ENCODE results near the gene RAB11FIP3. TPM values are rescaled to one million over a fixed set of nuclear protein-coding genes. Genes with fewer than 3 reads are reported as not detected.

Gene RAB11FIP3
- total RNA-seq, 1 donor from 2014 or later, result 44.1 TPM

DNA sequence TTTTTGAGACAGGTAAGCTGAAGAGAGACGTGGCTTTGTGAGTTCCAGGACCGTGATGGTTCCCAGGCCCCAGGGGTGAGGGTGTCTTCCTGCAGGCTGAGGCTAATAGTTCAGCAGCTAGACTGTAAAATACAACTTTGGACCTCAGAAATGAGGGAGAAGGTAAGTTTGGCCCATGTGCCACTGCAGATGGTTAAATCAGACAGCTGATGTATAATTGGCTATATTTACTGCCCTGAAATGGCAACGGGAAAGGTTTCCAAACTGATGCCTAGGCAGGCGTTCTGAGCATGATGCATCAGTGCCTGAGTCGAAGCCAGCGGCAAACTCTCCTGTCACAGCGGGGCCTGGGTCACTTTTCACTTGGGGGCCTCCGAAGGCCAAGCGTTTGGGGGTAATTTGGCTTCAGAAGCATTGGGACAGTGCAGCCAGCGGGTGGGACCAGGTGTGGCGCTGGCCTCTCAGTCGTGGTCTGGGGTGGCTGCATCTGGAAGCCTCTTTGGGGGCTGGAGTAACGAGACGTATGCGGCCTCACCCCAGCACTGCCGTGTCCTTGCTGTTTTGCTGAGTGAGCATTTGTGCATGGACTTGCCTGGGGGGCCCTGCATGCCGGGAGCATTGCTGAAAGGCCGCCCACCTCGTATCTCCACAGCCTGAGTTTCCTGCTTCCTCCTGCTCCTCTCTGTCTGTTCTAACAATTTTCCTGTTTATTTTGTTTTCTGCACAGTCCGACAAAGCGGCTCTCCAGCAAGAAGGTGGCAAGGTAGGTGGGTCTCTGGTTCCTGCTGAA lies 70.8 kb downstream of the RAB11FIP3 start:
- TF ChIP-seq, protein P1, sequence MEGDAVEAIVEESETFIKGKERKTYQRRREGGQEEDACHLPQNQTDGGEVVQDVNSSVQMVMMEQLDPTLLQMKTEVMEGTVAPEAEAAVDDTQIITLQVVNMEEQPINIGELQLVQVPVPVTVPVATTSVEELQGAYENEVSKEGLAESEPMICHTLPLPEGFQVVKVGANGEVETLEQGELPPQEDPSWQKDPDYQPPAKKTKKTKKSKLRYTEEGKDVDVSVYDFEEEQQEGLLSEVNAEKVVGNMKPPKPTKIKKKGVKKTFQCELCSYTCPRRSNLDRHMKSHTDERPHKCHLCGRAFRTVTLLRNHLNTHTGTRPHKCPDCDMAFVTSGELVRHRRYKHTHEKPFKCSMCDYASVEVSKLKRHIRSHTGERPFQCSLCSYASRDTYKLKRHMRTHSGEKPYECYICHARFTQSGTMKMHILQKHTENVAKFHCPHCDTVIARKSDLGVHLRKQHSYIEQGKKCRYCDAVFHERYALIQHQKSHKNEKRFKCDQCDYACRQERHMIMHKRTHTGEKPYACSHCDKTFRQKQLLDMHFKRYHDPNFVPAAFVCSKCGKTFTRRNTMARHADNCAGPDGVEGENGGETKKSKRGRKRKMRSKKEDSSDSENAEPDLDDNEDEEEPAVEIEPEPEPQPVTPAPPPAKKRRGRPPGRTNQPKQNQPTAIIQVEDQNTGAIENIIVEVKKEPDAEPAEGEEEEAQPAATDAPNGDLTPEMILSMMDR (IDR thresholded peaks at IDR 0.05), result no peak
- Histone ChIP-seq H3K27me3 (no peaks in the 10 kb centered on the region), H3K9me3 (no peaks in the 10 kb centered on the region), H3K36me3 (peaks cover 5% of the 10 kb centered on the region), H3K4me1 (no peaks in the 10 kb centered on the region), H3K4me3 (no peak overlapping the region), H3K27ac (no peak overlapping the region)
- intact Hi-C loops (cut with DNase I), result no loop called here
- DNase-seq, result no peak
- ATAC-seq, result no peak

DNA sequence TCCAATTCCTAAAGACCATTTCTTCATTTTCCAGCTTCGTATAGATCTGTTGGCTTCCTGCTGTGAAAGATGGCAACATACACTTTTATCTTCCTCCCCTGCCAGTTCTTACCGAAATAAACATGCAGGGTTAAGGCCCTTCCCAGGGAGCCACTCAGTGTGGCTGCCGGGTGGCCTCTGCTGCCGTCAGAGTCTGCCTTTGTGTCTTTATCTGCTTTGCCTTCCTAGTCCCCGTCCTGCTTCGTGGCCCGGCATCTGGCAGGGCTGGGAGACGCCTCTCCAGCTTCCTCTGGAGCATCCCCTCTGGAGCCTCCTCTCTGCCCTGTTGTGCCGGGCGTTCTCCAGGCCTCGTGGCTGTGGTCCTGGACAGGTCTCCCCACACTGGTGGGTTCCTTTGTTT lies 71.8 kb downstream of the RAB11FIP3 start:
- intact Hi-C loops (cut with DNase I), result no loop called here

DNA sequence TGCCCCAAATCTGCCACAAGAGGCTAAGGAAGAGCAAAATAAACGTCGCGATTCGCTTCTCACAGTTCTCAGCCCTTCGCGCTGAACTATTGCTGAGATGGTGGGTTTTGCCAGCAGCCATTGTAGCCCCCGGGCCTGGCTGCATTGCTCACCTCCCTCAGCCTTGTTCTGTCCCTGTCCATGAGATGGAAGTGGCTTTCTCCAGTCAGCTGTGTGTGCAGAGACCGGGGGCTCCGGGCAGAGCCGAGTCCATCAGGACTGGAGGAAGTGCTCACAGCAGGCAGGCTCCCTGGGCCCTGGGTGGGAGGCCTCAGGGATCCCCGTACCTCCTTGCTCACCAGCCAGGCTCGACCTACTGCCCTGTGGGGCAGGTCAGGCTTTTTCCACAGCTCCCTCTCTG lies 74.5 kb downstream of the RAB11FIP3 start:
- no peak for DNase-seq
- ATAC-seq, result peak; percentile 22

More for the DNA sequence above, 71.8 kb downstream of the RAB11FIP3 start:
- no peak for ATAC-seq
- TF ChIP-seq, protein P1 (IDR thresholded peaks at IDR 0.05), result no peak
- no peaks in the 10 kb centered on the region for H3K27me3 ChIP-seq
- H3K4me3 ChIP-seq, result no peak overlapping the region
- no peaks in the 10 kb centered on the region for H3K9me3 ChIP-seq
- peaks cover 5% of the 10 kb centered on the region for H3K36me3 ChIP-seq
- no peaks in the 10 kb centered on the region for H3K4me1 ChIP-seq
- H3K27ac ChIP-seq, result no peak overlapping the region
- DNase-seq, result no peak

DNA sequence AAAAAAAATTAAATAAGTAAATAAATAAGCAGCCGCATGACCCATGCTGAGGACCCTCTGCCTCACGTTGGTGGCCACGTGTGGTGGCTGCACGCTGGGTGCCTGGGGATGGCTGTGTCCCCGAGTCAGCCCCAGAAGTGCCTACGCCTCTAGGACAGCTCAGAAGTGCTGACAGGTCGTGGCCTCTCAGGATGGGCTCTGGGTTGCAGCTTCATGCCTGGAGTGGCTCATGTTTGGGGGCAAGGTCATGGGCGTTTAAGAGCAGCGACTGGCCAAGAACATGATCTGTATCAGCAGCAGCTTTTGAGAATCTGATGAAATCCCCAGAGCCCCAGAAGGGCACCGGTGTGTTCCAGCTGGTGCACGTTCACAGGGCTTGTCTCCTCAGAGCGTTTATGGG lies 75.3 kb downstream of the RAB11FIP3 start:
- TF ChIP-seq, protein P1 (IDR thresholded peaks at IDR 0.05), result no peak
- H3K4me3 ChIP-seq, result no peak overlapping the region
- no peaks in the 10 kb centered on the region for H3K4me1 ChIP-seq
- no peaks in the 10 kb centered on the region for H3K9me3 ChIP-seq
- ATAC-seq, result no peak
- H3K36me3 ChIP-seq, result peaks cover 5% of the 10 kb centered on the region
- no peak for DNase-seq
- H3K27ac ChIP-seq, result no peak overlapping the region
- no peaks in the 10 kb centered on the region for H3K27me3 ChIP-seq
- intact Hi-C loops (cut with DNase I), result no loop called here

More for the DNA sequence above, 74.5 kb downstream of the RAB11FIP3 start:
- peaks cover 5% of the 10 kb centered on the region for H3K36me3 ChIP-seq
- no peaks in the 10 kb centered on the region for H3K9me3 ChIP-seq
- H3K27me3 ChIP-seq, result no peaks in the 10 kb centered on the region
- TF ChIP-seq, protein P1 (IDR thresholded peaks at IDR 0.05), result no peak
- intact Hi-C loops (cut with DNase I), result no loop called here
- no peak overlapping the region for H3K27ac ChIP-seq
- H3K4me1 ChIP-seq, result no peaks in the 10 kb centered on the region
- no peak overlapping the region for H3K4me3 ChIP-seq

DNA sequence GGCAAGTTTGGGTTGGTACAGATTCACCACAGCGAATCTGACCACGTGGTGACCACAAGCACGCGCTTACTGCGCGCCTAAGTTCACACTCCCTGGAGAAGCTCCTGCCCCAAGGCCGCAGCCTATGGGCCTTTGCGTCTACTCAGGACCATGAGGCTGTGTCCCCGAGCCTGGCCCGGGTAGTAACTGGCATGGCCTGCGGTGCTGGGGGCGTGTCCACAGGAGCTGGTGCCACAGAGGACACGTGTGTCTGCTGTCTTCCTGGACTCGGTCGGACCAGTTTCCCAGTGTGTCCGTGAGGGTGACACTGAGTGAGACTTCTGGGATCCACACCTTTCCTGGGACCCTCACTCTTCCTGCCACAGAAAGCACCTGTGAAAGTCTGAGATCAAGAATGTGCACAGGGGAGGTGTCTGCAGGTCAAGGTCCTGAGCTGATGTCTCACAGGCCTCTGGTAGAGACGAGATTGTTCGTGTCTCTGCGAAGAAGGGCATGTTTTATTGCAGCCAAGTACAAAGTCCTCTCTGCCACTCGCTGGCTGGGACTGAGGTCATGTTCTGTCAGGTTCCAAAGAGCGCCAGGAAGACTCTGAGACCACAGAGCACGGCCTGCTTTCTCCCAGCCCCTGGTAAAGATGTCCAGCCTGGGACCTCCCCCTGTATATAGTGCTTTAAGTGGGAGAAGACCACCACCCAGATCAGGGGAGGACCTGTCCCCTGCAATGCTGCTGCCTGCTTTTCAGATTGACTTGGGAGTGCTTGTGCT lies 76.9 kb downstream of the RAB11FIP3 start:
- TF ChIP-seq, protein P1 (IDR thresholded peaks at IDR 0.05), result no peak
- no peak overlapping the region for H3K4me3 ChIP-seq
- ATAC-seq, result peak; percentile 17

More for the DNA sequence above, 76.9 kb downstream of the RAB11FIP3 start:
- DNase-seq, result no peak
- H3K36me3 ChIP-seq, result peaks cover 5% of the 10 kb centered on the region
- H3K27me3 ChIP-seq, result no peaks in the 10 kb centered on the region
- no peak overlapping the region for H3K27ac ChIP-seq
- H3K9me3 ChIP-seq, result no peaks in the 10 kb centered on the region
- H3K4me1 ChIP-seq, result no peaks in the 10 kb centered on the region
- intact Hi-C loops (cut with DNase I), result no loop called here

All from upper lobe of right lung (tissue), 1 donor.